Chondrocyte (in vitro differentiated cells): Measurements from ENCODE around the gene ATP1B3. TPM values are rescaled to one million over a fixed set of nuclear protein-coding genes. Genes with fewer than 3 reads are reported as not detected.
"Not testable (repeated sequence)": the region's sequence is repeated elsewhere in the genome, so short reads cannot be mapped to it uniquely, and the experiment has no call there.

Source experiments
- DNase-seq: peaks from one replicate; pipeline ENCODE4 v3.0.0; 2021; ENCODE audit warnings: mixed read lengths, low spot score
- H3K27ac Mint-ChIP-seq: one replicate; pipeline ENCODE4 v1.8.0; 2021; ENCODE audit warnings: mild to moderate bottlenecking, moderate library complexity, mixed read lengths; ENCODE audit not compliant: unreplicated experiment
- H3K27me3 Mint-ChIP-seq: 2 replicates; pipeline ENCODE4 v1.8.0; 2021; ENCODE audit warnings: low read depth, mixed read lengths
- H3K36me3 Mint-ChIP-seq: 2 replicates; pipeline ENCODE4 v1.8.0; 2021; ENCODE audit warnings: low read depth, mixed read lengths
- H3K4me1 Mint-ChIP-seq: 2 replicates; pipeline ENCODE4 v1.8.0; 2021; ENCODE audit warnings: low read depth, mild to moderate bottlenecking, mixed read lengths
- H3K4me3 Mint-ChIP-seq: one replicate; pipeline ENCODE4 v1.8.0; 2021; ENCODE audit warnings: mild to moderate bottlenecking, moderate library complexity, mixed read lengths; ENCODE audit not compliant: unreplicated experiment
- H3K9me3 Mint-ChIP-seq: 2 replicates; pipeline ENCODE4 v1.8.0; 2021; ENCODE audit warnings: low read depth, mixed read lengths
- total RNA-seq: library from RNA; stranded (reverse); gene quantifications from 3 replicates; pipeline ENCODE4 v1.2.1, GENCODE V29; 2021
- TF ChIP-seq, protein P1 (sequence below): fragments of 200-600 bp; sonication (generic); IDR thresholded peaks from 2 replicates; pipeline ENCODE4 v1.5.0; 2021; ENCODE audit warnings: antibody characterized with exemption, mild to moderate bottlenecking, moderate library complexity

Gene ATP1B3
- total RNA-seq, 1 donor from 2014 or later, result 165 TPM

DNA sequence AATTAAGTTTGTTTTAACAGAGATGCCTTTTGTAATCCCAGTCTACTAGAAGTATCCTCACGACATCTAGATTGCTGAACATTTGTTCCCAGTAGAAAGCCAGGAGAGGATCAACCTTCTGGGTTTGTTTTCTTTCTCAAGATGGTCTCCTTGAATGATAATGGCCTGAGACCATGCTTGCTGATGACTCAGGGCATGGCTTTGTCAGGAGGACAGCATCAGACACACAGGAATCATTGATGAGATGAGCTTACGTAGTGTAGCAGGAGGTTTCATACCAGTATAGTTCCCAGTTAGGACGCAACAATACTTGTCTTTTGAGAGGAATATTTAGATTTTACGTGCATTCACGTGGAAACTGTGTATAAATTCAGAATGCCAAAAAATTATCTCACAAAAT is 38.6 kb downstream of the ATP1B3 start:
- H3K9me3 Mint-ChIP-seq, result peaks cover 4% of the 10 kb centered on the region
- TF ChIP-seq, protein P1, sequence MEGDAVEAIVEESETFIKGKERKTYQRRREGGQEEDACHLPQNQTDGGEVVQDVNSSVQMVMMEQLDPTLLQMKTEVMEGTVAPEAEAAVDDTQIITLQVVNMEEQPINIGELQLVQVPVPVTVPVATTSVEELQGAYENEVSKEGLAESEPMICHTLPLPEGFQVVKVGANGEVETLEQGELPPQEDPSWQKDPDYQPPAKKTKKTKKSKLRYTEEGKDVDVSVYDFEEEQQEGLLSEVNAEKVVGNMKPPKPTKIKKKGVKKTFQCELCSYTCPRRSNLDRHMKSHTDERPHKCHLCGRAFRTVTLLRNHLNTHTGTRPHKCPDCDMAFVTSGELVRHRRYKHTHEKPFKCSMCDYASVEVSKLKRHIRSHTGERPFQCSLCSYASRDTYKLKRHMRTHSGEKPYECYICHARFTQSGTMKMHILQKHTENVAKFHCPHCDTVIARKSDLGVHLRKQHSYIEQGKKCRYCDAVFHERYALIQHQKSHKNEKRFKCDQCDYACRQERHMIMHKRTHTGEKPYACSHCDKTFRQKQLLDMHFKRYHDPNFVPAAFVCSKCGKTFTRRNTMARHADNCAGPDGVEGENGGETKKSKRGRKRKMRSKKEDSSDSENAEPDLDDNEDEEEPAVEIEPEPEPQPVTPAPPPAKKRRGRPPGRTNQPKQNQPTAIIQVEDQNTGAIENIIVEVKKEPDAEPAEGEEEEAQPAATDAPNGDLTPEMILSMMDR, result no peak
- no peak overlapping the region for H3K4me3 Mint-ChIP-seq
- no peak for DNase-seq
- H3K27ac Mint-ChIP-seq, result no peak overlapping the region
- no peaks in the 10 kb centered on the region for H3K27me3 Mint-ChIP-seq
- peaks cover 18% of the 10 kb centered on the region for H3K36me3 Mint-ChIP-seq
- no peaks in the 10 kb centered on the region for H3K4me1 Mint-ChIP-seq

DNA sequence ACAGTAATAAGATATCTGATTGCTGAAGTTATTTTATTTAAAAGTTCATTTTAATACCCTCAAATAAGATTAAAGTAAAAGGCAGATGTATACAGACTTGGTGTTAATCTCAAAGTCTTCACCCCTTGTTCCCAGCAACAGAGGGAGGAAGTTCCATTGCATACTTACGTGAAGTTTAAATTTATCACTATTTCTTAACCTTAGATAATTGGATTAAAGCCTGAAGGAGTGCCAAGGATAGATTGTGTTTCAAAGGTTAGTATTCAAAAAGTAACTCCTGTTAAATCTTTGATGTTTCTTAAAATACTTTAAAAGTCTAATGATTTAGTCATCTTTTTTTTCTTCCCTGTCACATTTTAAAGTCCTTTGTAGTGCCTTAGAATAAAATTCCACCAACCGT is 39.3 kb downstream of the ATP1B3 start:
- Mint-ChIP-seq H3K36me3 (peaks cover 18% of the 10 kb centered on the region), H3K4me1 (no peaks in the 10 kb centered on the region), H3K4me3 (no peak overlapping the region), H3K9me3 (peaks cover 4% of the 10 kb centered on the region), H3K27me3 (no peaks in the 10 kb centered on the region), H3K27ac (no peak overlapping the region)
- TF ChIP-seq, protein P1, result no peak
- no peak for DNase-seq

DNA sequence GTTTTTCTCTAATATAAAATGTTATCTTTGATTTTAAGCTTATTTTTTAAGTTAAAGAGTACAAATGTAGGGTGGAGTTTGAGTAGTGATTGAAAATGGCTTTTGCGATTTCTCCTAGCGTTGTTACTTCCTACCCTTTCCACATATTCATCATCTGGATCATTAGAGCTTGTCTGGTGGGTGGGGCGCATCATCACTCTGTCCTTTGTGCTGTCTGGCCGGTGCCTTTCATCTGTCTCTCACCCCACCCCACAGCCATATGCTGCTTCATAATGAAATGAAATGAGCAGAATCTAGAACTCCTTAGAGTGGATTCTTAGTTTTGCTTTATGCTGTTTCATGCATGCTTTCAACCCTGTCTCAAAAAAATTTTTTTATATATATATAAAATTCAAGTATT is 44.3 kb downstream of the ATP1B3 start:
- H3K4me1 Mint-ChIP-seq, result no peaks in the 10 kb centered on the region
- no peak overlapping the region for H3K4me3 Mint-ChIP-seq
- H3K27me3 Mint-ChIP-seq, result no peaks in the 10 kb centered on the region
- TF ChIP-seq, protein P1, result no peak
- H3K9me3 Mint-ChIP-seq, result no peaks in the 10 kb centered on the region
- no peak for DNase-seq
- H3K36me3 Mint-ChIP-seq, result peaks cover 26% of the 10 kb centered on the region
- H3K27ac Mint-ChIP-seq, result peak overlapping the region; percentile 10

DNA sequence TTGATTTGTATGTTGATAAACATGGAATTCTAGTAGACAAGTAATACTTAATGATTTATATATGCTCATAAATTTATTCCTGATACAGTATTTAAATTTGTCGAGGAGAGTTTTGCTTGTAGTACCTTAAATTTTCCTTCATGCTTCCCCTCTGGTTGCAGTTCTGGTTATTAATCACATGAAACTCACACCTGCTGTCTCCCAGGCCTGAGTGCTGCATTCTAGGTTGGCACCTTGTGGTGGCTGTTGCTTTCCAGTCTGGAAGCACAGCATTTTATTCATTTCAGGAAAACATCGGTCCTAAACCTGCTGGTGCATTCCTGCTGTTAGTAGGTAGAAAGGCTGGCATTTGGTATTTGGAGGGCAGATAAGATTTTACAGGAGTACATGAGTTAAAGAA is 44.9 kb downstream of the ATP1B3 start:
- H3K27ac Mint-ChIP-seq, result no peak overlapping the region
- peaks cover 24% of the 10 kb centered on the region for H3K36me3 Mint-ChIP-seq
- no peaks in the 10 kb centered on the region for H3K9me3 Mint-ChIP-seq
- TF ChIP-seq, protein P1, result no peak
- no peak for DNase-seq
- H3K27me3 Mint-ChIP-seq, result no peaks in the 10 kb centered on the region
- no peaks in the 10 kb centered on the region for H3K4me1 Mint-ChIP-seq
- H3K4me3 Mint-ChIP-seq, result no peak overlapping the region

DNA sequence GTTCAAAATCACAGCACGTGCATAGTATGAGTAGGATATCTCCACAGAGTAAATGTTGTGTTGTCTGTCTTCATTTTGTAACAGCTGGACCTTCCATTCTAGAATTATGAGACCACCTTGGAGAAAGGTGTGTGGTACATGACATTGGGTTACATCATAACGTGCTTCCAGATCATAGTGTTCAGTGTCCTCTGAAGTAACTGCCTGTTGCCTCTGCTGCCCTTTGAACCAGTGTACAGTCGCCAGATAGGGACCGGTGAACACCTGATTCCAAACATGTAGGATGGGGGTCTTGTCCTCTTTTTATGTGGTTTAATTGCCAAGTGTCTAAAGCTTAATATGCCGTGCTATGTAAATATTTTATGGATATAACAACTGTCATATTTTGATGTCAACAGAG is 49.2 kb downstream of the ATP1B3 start:
- not testable (repeated sequence) for H3K9me3 Mint-ChIP-seq, H3K27ac Mint-ChIP-seq, H3K4me1 Mint-ChIP-seq, DNase-seq, H3K4me3 Mint-ChIP-seq, H3K27me3 Mint-ChIP-seq
- peaks cover 28% of the 10 kb centered on the region for H3K36me3 Mint-ChIP-seq

DNA sequence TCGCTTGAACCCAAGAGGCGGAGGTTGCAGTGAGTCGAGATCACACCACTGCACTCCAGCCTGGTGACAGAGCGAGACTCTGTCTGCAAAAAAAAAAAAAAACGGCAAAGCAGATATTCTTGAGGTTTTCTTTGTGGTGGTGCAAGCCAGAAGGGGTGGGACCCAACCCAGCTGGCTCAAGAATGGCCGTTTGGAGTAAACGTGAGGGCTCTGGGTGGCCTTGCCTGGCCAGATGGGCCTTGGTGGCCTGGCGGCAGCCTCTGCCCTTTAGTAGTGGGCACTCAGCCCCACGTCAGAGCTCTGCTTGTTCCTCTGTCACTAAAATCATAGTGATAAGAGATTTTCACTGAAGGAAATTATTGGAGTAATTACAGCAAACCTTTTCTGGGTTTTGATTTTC is 50.5 kb downstream of the ATP1B3 start:
- TF ChIP-seq, protein P1, result no peak
- Mint-ChIP-seq H3K4me1 (no peaks in the 10 kb centered on the region), H3K9me3 (no peaks in the 10 kb centered on the region), H3K27me3 (no peaks in the 10 kb centered on the region), H3K36me3 (peaks cover 26% of the 10 kb centered on the region), H3K27ac (no peak overlapping the region), H3K4me3 (no peak overlapping the region)
- DNase-seq, result no peak
